GM12872 (cell line): ENCODE measurements around the gene DTNB.

Experiments
- TF ChIP-seq, protein P1 (sequence below): IDR thresholded peaks from 3 replicates; pipeline ENCODE4 v1.5.1; 2011; ENCODE audit warnings: low read depth, mild to moderate bottlenecking, low read length, moderate library complexity; ENCODE audit not compliant: insufficient read depth

The DTNB gene

DNA sequence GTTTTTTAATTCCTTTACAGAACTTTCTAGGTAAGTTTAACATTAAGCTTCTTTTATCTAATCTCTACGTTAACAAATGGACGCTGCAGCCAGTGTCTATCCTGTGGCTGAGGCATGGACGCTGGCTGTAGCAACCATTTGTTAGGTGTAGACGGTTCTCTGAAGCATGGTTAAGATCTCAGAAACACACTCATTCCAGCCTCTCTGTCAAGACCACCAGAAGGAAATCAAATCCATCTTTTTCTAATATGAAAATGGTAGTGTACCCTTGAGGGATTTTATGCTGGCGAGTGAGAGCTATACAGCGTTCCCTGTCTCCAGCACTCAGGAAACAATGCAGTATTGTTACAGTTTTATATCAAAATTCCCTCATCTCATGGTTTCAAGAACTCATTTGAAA, 78.0 kb downstream of the DTNB start:
- TF ChIP-seq, protein P1, sequence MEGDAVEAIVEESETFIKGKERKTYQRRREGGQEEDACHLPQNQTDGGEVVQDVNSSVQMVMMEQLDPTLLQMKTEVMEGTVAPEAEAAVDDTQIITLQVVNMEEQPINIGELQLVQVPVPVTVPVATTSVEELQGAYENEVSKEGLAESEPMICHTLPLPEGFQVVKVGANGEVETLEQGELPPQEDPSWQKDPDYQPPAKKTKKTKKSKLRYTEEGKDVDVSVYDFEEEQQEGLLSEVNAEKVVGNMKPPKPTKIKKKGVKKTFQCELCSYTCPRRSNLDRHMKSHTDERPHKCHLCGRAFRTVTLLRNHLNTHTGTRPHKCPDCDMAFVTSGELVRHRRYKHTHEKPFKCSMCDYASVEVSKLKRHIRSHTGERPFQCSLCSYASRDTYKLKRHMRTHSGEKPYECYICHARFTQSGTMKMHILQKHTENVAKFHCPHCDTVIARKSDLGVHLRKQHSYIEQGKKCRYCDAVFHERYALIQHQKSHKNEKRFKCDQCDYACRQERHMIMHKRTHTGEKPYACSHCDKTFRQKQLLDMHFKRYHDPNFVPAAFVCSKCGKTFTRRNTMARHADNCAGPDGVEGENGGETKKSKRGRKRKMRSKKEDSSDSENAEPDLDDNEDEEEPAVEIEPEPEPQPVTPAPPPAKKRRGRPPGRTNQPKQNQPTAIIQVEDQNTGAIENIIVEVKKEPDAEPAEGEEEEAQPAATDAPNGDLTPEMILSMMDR: no peak

DNA sequence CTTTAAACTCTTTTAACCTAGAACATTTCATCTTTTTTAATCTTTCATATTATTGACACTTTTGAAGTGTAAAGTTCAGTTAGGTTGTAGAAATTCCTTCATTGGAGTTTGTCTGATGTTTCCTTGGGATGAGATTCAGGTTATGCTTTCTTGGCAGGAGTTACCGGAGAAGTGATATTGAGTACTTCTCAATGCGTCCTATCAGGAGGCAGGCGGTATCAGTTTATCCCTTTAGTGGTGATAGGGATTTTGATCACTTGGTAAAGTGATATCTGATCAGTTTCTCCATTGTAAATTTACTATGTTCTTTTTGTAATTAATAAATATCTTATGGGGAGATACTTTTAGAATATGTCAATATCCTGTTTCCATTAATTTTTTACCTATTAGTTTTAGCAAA, 78.4 kb downstream of the DTNB start:
- TF ChIP-seq, protein P1: no peak

DNA sequence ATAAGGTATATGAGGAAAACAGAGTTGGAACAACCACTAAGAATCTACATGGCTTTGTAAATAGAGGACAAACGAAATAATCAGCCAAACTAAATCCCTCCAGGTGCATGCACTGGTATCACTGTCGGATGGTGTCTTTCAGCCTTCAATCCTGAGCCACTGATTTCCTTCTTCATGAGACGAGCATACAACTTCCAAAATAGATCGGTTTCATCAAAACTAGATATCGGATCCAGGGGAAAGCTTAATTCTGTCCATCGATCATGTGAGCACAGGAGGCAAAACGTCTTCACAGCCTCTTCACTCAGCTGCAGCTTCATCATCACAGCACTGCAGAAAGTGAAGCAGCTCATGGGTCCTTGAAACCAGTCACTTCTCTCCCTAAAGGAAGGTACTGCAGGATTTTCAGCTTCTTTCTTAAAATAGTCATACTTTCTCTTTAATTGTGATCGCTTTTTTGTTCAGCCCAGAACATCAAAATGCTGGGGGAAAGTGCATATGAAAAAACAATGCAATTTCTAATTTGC, 80.5 kb downstream of the DTNB start:
- TF ChIP-seq, protein P1: no peak

DNA sequence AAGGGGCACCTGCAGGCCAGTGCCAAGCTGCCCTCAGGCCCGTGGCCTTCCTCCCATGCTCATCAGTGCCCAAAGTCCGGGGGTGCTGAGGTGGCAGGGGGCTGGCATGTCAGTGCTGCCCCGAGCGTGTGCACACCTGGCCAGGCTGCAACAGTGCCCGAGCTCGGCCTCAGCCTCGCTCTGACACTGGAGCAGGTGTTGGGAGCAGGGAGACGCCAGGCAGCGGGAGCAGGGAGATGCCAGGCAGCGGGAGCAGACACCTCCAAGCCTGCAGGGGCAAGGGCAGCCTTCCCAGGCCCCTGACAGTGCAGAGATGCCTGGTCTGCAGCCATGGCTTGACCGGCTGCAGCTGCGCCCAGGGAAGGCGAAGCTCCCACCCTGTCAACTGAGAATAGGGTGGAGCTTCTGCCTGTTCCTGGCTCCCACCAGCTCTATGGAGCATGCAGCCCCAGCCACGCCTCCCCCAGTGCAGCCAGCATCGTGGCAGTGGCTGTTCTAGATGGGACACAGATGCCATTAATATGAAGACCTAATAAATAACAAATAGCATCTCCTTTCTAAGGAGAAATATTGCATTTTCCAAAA, 82.4 kb downstream of the DTNB start:
- TF ChIP-seq, protein P1: no peak

DNA sequence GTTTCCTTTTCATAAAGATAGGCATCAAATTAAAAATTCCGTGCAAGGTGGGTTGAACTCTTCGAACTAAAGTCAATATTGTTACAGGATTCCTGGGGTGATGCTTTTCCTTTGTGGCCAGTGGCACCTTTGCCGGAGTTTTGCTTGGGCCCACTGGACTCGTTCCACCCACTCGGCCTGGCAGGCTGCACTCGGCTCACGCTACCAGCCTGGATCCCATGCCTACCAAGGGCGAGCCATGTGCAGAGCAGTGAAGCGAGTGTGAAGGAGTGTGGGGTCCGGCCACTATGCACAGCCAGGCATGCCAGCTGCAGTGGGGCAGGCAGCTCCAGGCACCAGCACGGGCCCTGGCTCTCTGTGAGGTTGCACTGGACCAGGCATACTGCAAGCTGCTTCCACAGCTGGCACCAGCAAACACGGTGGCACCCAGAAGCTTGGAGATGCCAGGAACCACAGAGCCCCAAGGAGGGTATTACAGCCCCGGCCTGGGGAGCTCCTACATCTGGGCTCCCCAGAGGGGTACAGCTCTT, 83.6 kb downstream of the DTNB start:
- TF ChIP-seq, protein P1: no peak

DNA sequence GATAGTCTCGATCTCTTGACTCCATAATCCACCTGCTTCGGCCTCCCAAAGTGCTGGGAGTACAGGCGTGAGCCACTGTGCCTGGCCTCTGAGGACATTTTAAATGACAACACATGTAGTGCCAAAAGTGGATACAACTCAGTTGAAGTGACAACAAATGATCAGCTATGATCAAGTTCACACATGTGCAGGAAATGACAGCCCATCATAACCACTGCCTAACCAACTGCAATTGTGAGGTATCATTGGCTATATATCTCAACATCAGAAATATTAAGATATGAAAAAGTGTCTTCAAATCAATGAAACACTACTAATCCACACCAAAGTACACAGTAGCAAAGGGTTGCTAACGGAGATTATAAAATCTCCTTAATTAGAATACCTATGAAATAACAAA, 84.8 kb downstream of the DTNB start:
- TF ChIP-seq, protein P1: no peak

DNA sequence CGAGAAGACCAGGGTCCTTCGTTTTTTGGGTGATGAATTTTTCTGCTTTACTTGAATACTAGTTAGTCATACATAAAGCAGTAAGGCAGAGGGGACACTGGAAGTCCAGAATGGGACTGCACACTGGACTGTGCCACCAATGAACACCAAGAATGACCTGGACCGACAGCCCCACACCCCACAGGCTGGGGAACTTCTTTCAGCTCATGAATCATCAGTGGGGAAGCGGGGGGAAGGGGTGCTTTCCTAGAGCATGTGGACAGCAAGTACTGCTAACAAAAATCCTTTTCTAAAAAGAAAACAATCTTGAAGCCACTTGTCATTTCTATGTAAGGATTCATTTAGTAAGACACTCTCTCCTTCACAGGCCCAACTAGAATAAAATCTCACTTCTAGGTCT, 86.0 kb downstream of the DTNB start:
- TF ChIP-seq, protein P1: no peak
